H1 (cell line): ENCODE data around the gene SV2C.

Experiments used
- BRCA1 ChIP-seq: IDR thresholded peaks from 2 replicates; pipeline ENCODE4 v1.6.1; 2012; ENCODE audit warnings: low read depth, low read length, improper control_type of control experiment
- CBX5 ChIP-seq: fragments of 300-800, 300-1000 bp; sonication (generic); IDR thresholded peaks from 2 replicates; pipeline ENCODE4 v1.7.1; 2016; ENCODE audit warnings: antibody characterized with exemption, low read length, low read depth
- CEBPB ChIP-seq: IDR thresholded peaks from 2 replicates; pipeline ENCODE4 v1.6.1; 2012; ENCODE audit warnings: low read depth, low read length
- CTCF ChIP-seq, 3 experiments: IDR thresholded peaks; 1 replicate in 2 of 3; 2 replicates in 1 of 3; pipeline versions ENCODE4 v1.5.1 to v1.6.1; 2011; ENCODE audit warnings: low read length in 3 of 3, mild to moderate bottlenecking in 3 of 3, inconsistent platforms in 2 of 3, low read depth in 1 of 3, moderate library complexity in 1 of 3; ENCODE audit not compliant: insufficient read depth in 1 of 3; ENCODE audit errors: control extremely low read depth in 1 of 3
- EP300 ChIP-seq, 2 experiments: IDR thresholded peaks; 1 replicate in 1 of 2; 2 replicates in 1 of 2; pipeline ENCODE4 v1.6.1; 2011 to 2012; ENCODE audit warnings: low read depth in 2 of 2, low read length in 2 of 2, mild to moderate bottlenecking in 2 of 2, borderline replicate concordance in 1 of 2, inconsistent platforms in 1 of 2, moderate library complexity in 1 of 2
- EZH2 ChIP-seq: fragments of 200-600 bp; sonication (generic); IDR thresholded peaks from 2 replicates; pipeline ENCODE4 v1.7.1; 2012; ENCODE audit warnings: low read depth, mild to moderate bottlenecking, moderate library complexity, low read length, inconsistent platforms; ENCODE audit not compliant: severe bottlenecking
- GABPA ChIP-seq: IDR thresholded peaks from 2 replicates; pipeline ENCODE4 v1.6.1; 2011; ENCODE audit warnings: mild to moderate bottlenecking, low read length, moderate library complexity, borderline replicate concordance; ENCODE audit not compliant: insufficient read depth
- HDAC2 ChIP-seq, 2 experiments: fragments of 300-600 bp in 1 of 2; sonication (generic) in 1 of 2; IDR thresholded peaks; 2 replicates each; pipeline ENCODE4 v1.6.1; 2011 to 2012; ENCODE audit warnings: low read depth in 2 of 2, low read length in 2 of 2, mild to moderate bottlenecking in 2 of 2, moderate library complexity in 2 of 2, borderline replicate concordance in 1 of 2, inconsistent platforms in 1 of 2
- JUN ChIP-seq: IDR thresholded peaks from 2 replicates; pipeline ENCODE4 v1.6.1; 2011; ENCODE audit warnings: low read depth, mild to moderate bottlenecking, improper control_type of control experiment, low read length
- MAFK ChIP-seq: IDR thresholded peaks from 2 replicates; pipeline ENCODE4 v1.6.1; 2012; ENCODE audit warnings: low read depth, mild to moderate bottlenecking, improper control_type of control experiment, low read length
- MAX ChIP-seq: IDR thresholded peaks from 2 replicates; pipeline ENCODE4 v1.6.1; 2012; ENCODE audit warnings: inconsistent platforms
- POLR2A ChIP-seq, 2 experiments: IDR thresholded peaks; 1 replicate in 1 of 2; 2 replicates in 1 of 2; pipeline ENCODE4 v1.6.1; 2011; ENCODE audit warnings: low read depth in 2 of 2, low read length in 2 of 2, mild to moderate bottlenecking in 2 of 2; ENCODE audit errors: control extremely low read depth in 1 of 2
- RAD21 ChIP-seq, 2 experiments: IDR thresholded peaks in 1 of 2; conservative IDR thresholded peaks in 1 of 2; 2 replicates each; pipeline ENCODE4 v1.6.1; 2011; ENCODE audit warnings: low read depth in 2 of 2, low read length in 2 of 2, improper control_type of control experiment in 1 of 2, inconsistent platforms in 1 of 2, mild to moderate bottlenecking in 1 of 2, moderate library complexity in 1 of 2
- SIN3A ChIP-seq, 2 experiments: IDR thresholded peaks in 1 of 2; conservative IDR thresholded peaks in 1 of 2; 2 replicates each; pipeline ENCODE4 v1.6.1; 2011 to 2012; ENCODE audit warnings: low read length in 2 of 2, improper control_type of control experiment in 1 of 2, low read depth in 1 of 2, mild to moderate bottlenecking in 1 of 2

- TF ChIP-seq EZH2 (no peak), MAX (no peak), CTCF (IDR thresholded peaks at IDR 0.05; ENCODE audit: control extremely low read depth in 1 of 3, insufficient read depth in 1 of 3, low read depth in 1 of 3, low read length in 3 of 3) (no peak), HDAC2 (IDR thresholded peaks at IDR 0.05; ENCODE audit: borderline replicate concordance in 1 of 2, low read depth in 2 of 2, low read length in 2 of 2) (no peak), GABPA (no peak), JUN (no peak), CEBPB (no peak), POLR2A (IDR thresholded peaks at IDR 0.05; ENCODE audit: control extremely low read depth in 1 of 2, low read depth in 2 of 2, low read length in 2 of 2) (no peak), SIN3A (conservative IDR thresholded peaks at IDR 0.05 in 1 of 2, IDR thresholded peaks at IDR 0.05 in 1 of 2; ENCODE audit: low read depth in 1 of 2, low read length in 2 of 2) (no peak), MAFK (no peak), BRCA1 (no peak), EP300 (IDR thresholded peaks at IDR 0.05; ENCODE audit: borderline replicate concordance in 1 of 2, low read depth in 2 of 2, low read length in 2 of 2) (no peak), RAD21 (IDR thresholded peaks at IDR 0.05 in 1 of 2, conservative IDR thresholded peaks at IDR 0.05 in 1 of 2; ENCODE audit: low read depth in 2 of 2, low read length in 2 of 2) (no peak), CBX5 (no peak)
Observed at GRCh38 chr5:76294573-76294972, 211.4 kb downstream of the SV2C start.
